OCI-LY1 (cell line): ENCODE data around the gene SEPTIN10.

Experiments
- EZH2 ChIP-seq: fragments of 200-600 bp; sonication (generic), shearing (Covaris generic); IDR thresholded peaks from 2 replicates; pipeline ENCODE4 v1.8.0; 2017; ENCODE audit warnings: borderline replicate concordance, mixed run types, mild to moderate bottlenecking, antibody characterized with exemption, low read length, moderate library complexity, mixed read lengths
- TF ChIP-seq, protein P1 (sequence below): fragments of 200-600 bp; sonication (generic), shearing (Covaris generic); IDR thresholded peaks from 2 replicates; pipeline ENCODE4 v1.5.1; 2017; ENCODE audit warnings: mild to moderate bottlenecking, antibody characterized with exemption, low read length, moderate library complexity, mixed read lengths

DNA sequence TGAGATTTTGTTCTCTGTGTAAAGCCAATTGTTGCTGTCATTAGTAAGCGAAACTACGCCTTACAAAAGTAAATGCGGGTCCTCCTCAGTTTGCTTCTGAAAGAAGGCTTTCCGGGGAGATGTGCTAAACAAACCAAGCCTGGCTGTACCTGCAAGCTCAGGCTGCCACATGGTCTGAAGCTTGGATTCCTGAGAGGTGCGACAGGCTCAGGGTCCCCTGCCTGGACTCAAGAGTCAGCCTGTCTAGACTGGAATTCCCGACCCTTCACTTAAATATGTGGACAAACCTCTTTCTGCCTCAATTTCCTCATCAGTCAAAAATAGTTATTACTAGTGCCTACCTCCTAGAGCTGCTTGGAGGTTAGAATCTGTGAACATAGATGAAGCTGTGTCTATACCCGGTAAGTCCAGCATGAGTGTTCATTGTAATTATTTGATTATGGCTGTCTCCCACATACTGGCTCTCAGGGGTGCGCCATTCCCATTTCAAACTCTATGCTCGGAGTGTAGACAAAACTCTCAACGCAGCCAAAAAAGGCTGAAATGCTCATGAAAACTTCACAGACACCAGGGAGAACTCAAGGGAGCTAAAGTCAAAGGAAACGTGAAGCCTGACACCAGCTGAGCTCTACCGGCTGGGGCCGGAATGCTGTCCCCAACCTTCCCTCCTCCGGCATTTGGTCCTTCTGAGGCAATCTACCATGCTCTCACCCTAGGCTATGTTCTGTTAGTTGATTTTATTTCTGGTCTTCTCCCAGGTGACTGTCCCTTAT lies 31.8 kb upstream of the SEPTIN10 start:
- TF ChIP-seq, protein P1, sequence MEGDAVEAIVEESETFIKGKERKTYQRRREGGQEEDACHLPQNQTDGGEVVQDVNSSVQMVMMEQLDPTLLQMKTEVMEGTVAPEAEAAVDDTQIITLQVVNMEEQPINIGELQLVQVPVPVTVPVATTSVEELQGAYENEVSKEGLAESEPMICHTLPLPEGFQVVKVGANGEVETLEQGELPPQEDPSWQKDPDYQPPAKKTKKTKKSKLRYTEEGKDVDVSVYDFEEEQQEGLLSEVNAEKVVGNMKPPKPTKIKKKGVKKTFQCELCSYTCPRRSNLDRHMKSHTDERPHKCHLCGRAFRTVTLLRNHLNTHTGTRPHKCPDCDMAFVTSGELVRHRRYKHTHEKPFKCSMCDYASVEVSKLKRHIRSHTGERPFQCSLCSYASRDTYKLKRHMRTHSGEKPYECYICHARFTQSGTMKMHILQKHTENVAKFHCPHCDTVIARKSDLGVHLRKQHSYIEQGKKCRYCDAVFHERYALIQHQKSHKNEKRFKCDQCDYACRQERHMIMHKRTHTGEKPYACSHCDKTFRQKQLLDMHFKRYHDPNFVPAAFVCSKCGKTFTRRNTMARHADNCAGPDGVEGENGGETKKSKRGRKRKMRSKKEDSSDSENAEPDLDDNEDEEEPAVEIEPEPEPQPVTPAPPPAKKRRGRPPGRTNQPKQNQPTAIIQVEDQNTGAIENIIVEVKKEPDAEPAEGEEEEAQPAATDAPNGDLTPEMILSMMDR, result no peak
- TF ChIP-seq EZH2, result no peak
